ENCODE results near the gene AKT3. TPM values are rescaled to one million over a fixed set of nuclear protein-coding genes. Genes with fewer than 3 reads are reported as not detected.
A peak's percentile ranks its signal among the peaks of the same experiment; 100 is the strongest.

The AKT3 gene
- total RNA-seq, 1 donor from 2014 or later: 169 TPM

GRCh38 chr1:243754348-243754747, 95.7 kb downstream of the AKT3 start:
- no peaks in the 10 kb centered on the region for H3K9me3 Mint-ChIP-seq (ENCODE audit: unreplicated experiment)
- DNase-seq: no peak
- H3K4me3 Mint-ChIP-seq (ENCODE audit: unreplicated experiment): no peak overlapping the region
- peaks cover 15% of the 10 kb centered on the region for H3K4me1 Mint-ChIP-seq (ENCODE audit: low read depth, unreplicated experiment)
- no peak for TF ChIP-seq CTCF (IDR thresholded peaks at IDR 0.05; ENCODE audit: partially characterized antibody, unreplicated experiment)
- peaks cover 3% of the 10 kb centered on the region for H3K27me3 Mint-ChIP-seq (ENCODE audit: unreplicated experiment)
- H3K36me3 Mint-ChIP-seq (ENCODE audit: unreplicated experiment): no peaks in the 10 kb centered on the region
- no peak overlapping the region for H3K27ac Mint-ChIP-seq (ENCODE audit: unreplicated experiment)

DNA sequence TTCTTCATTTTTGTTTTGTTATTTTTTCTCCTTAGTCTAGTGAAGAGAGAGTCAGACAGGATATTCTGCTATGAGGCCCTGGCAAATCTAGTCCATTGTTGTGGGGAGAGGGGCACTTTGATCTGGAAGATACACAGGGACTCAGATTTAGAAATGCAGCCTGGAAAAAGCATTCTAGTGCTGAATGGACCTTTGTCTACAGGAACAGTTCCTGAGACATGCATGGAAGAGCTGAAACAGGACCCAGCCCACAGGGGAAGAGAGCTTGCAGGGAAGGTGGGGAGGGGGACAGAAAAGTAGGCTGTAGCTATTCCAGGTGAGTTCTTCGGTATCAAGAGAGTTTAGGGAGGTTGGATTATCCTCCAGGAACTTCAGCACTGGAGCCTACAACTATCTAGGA, 98.5 kb downstream of the AKT3 start:
- no peak overlapping the region for H3K4me3 Mint-ChIP-seq (ENCODE audit: unreplicated experiment)
- H3K36me3 Mint-ChIP-seq (ENCODE audit: unreplicated experiment): no peaks in the 10 kb centered on the region
- H3K4me1 Mint-ChIP-seq (ENCODE audit: low read depth, unreplicated experiment): peaks cover 37% of the 10 kb centered on the region
- no peak for TF ChIP-seq CTCF (IDR thresholded peaks at IDR 0.05; ENCODE audit: partially characterized antibody, unreplicated experiment)
- no peak for DNase-seq
- no peaks in the 10 kb centered on the region for H3K9me3 Mint-ChIP-seq (ENCODE audit: unreplicated experiment)
- no peaks in the 10 kb centered on the region for H3K27me3 Mint-ChIP-seq (ENCODE audit: unreplicated experiment)
- peak overlapping the region; percentile 41 for H3K27ac Mint-ChIP-seq (ENCODE audit: unreplicated experiment)

DNA sequence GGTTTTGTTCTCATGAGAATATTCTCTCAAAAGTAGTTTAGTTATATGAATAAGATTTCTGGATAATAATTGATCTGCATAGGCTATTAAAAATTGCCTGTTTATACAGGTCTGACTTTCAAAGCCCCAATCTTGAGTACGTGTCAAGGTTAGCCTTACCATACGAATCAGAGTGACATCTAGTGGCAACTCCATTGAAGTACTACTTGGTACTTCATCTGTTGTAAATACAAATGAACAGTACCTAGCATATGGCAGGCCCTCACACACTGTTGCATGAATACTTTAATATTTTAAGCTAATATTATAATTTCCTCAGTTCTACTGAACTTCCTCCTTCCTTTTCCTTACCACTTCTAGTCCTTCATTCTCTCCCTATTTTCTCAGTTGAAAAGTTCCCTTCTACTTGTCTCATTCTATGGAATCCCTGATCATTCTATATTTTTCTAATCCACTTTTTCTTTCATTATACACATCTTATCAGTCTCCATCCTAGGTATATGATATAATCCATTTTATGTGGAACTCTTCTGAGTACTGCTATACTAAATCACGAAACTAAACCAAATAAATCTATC, 101.2 kb downstream of the AKT3 start:
- Mint-ChIP-seq H3K4me3 (ENCODE audit: unreplicated experiment) (peak overlapping the region; percentile 1), H3K27me3 (ENCODE audit: unreplicated experiment) (no peaks in the 10 kb centered on the region), H3K27ac (ENCODE audit: unreplicated experiment) (peak overlapping the region; percentile 87), H3K36me3 (ENCODE audit: unreplicated experiment) (no peaks in the 10 kb centered on the region), H3K9me3 (ENCODE audit: unreplicated experiment) (peaks cover 3% of the 10 kb centered on the region), H3K4me1 (ENCODE audit: low read depth, unreplicated experiment) (peaks cover 45% of the 10 kb centered on the region)
- peak; percentile 69 for TF ChIP-seq CTCF (IDR thresholded peaks at IDR 0.05; ENCODE audit: partially characterized antibody, unreplicated experiment)
- DNase-seq: no peak

GRCh38 chr1:243748227-243748626, 101.8 kb downstream of the AKT3 start:
- peaks cover 3% of the 10 kb centered on the region for H3K9me3 Mint-ChIP-seq (ENCODE audit: unreplicated experiment)

More at GRCh38 chr1:243748227-243748626, 101.8 kb downstream of the AKT3 start:
- Mint-ChIP-seq H3K4me1 (ENCODE audit: low read depth, unreplicated experiment) (peaks cover 45% of the 10 kb centered on the region), H3K27me3 (ENCODE audit: unreplicated experiment) (no peaks in the 10 kb centered on the region), H3K4me3 (ENCODE audit: unreplicated experiment) (no peak overlapping the region), H3K27ac (ENCODE audit: unreplicated experiment) (peak overlapping the region; percentile 81), H3K36me3 (ENCODE audit: unreplicated experiment) (no peaks in the 10 kb centered on the region)
- no peak for TF ChIP-seq CTCF (IDR thresholded peaks at IDR 0.05; ENCODE audit: partially characterized antibody, unreplicated experiment)
- no peak for DNase-seq

All from glutamatergic neuron (in vitro differentiated cells).